ACC112 (cell line): ENCODE data around the gene SCAI.
"Not testable (repeated sequence)": the region's sequence is repeated elsewhere in the genome, so short reads cannot be mapped to it uniquely, and the experiment has no call there.

Source experiments
- H2AFZ ChIP-seq: fragments of 200-600 bp; sonication (generic); one replicate; pipeline ENCODE4 v1.6.0; 2017; ENCODE audit warnings: antibody characterized with exemption, low read length; ENCODE audit not compliant: unreplicated experiment
- H3K27ac ChIP-seq: fragments of 200-600 bp; sonication (generic); 2 replicates; pipeline ENCODE4 v1.5.1; 2014; ENCODE audit warnings: low read depth, mild to moderate bottlenecking, antibody characterized with exemption, low read length, moderate library complexity
- H3K27me3 ChIP-seq: fragments of 200-600 bp; sonication (generic); 2 replicates; pipeline ENCODE4 v1.6.1; 2014; ENCODE audit warnings: mild to moderate bottlenecking, antibody characterized with exemption, low read length, moderate library complexity, mixed read lengths; ENCODE audit not compliant: insufficient read depth
- H3K36me3 ChIP-seq: fragments of 200-600 bp; sonication (generic); 2 replicates; pipeline ENCODE4 v1.6.1; 2016; ENCODE audit warnings: mild to moderate bottlenecking, antibody characterized with exemption, low read length, moderate library complexity, mixed read lengths; ENCODE audit not compliant: insufficient read depth
- H3K4me1 ChIP-seq: fragments of 200-600 bp; sonication (generic); one replicate; pipeline ENCODE4 v1.6.1; 2016; ENCODE audit warnings: low read length, mixed read lengths; ENCODE audit not compliant: insufficient read depth, unreplicated experiment, control insufficient read depth
- H3K4me3 ChIP-seq: fragments of 200-600 bp; sonication (generic); 2 replicates; pipeline ENCODE4 v1.5.1; 2014; ENCODE audit warnings: mild to moderate bottlenecking, low read depth, low read length
- H3K79me2 ChIP-seq: fragments of 200-600 bp; sonication (generic); one replicate; pipeline ENCODE4 v1.6.0; 2016; ENCODE audit warnings: low read length; ENCODE audit not compliant: control insufficient read depth, unreplicated experiment, insufficient read depth

Gene SCAI

GRCh38 chr9:125082197-125082596 is 61.1 kb downstream of the SCAI start:
- not testable (repeated sequence) for H3K79me2 ChIP-seq, H3K4me1 ChIP-seq, H3K36me3 ChIP-seq, H3K27me3 ChIP-seq, H2AFZ ChIP-seq, H3K4me3 ChIP-seq, H3K27ac ChIP-seq

- not testable (repeated sequence) for H3K79me2 ChIP-seq
Measured at GRCh38 chr9:125080797-125081196, 62.5 kb downstream of the SCAI start.

GRCh38 chr9:125079931-125080330 is 63.4 kb downstream of the SCAI start:
- H3K36me3 ChIP-seq = no peaks in the 10 kb centered on the region
- peaks cover 4% of the 10 kb centered on the region for H3K4me1 ChIP-seq
- H3K27me3 ChIP-seq = no peaks in the 10 kb centered on the region
- H2AFZ ChIP-seq = no peak overlapping the region
- H3K27ac ChIP-seq = no peak overlapping the region
- no peaks in the 10 kb centered on the region for H3K79me2 ChIP-seq
- H3K4me3 ChIP-seq = no peak overlapping the region

More at GRCh38 chr9:125080797-125081196, 62.5 kb downstream of the SCAI start:
- H3K4me1 ChIP-seq, H3K4me3 ChIP-seq, H2AFZ ChIP-seq, H3K36me3 ChIP-seq, H3K27ac ChIP-seq, H3K27me3 ChIP-seq: not testable (repeated sequence)

GRCh38 chr9:125075997-125076396 is 67.3 kb downstream of the SCAI start:
- no peaks in the 10 kb centered on the region for H3K27me3 ChIP-seq
- H3K36me3 ChIP-seq = no peaks in the 10 kb centered on the region
- H2AFZ ChIP-seq = no peak overlapping the region
- no peak overlapping the region for H3K4me3 ChIP-seq
- H3K79me2 ChIP-seq = no peaks in the 10 kb centered on the region
- H3K27ac ChIP-seq = no peak overlapping the region
- H3K4me1 ChIP-seq = peaks cover 7% of the 10 kb centered on the region

GRCh38 chr9:125074976-125075375 is 68.4 kb downstream of the SCAI start:
- H3K4me1 ChIP-seq = peaks cover 7% of the 10 kb centered on the region
- H3K4me3 ChIP-seq = peak overlapping the region; percentile 48; the same call in 1 of the 2 replicates
- H3K36me3 ChIP-seq = no peaks in the 10 kb centered on the region
- peak overlapping the region; percentile 7; the same call in 1 of the 2 replicates for H3K27ac ChIP-seq
- H3K27me3 ChIP-seq = no peaks in the 10 kb centered on the region
- H2AFZ ChIP-seq = no peak overlapping the region
- no peaks in the 10 kb centered on the region for H3K79me2 ChIP-seq

- Histone ChIP-seq H3K79me2 (no peaks in the 10 kb centered on the region), H3K27ac (no peak overlapping the region), H3K36me3 (no peaks in the 10 kb centered on the region), H3K4me3 (no peak overlapping the region; the same call in 1 of the 2 replicates), H3K4me1 (peaks cover 16% of the 10 kb centered on the region), H3K27me3 (no peaks in the 10 kb centered on the region), H2AFZ (peak overlapping the region; percentile 74)
Measured at GRCh38 chr9:125066839-125067619, 76.3 kb downstream of the SCAI start.

GRCh38 chr9:125061391-125061790 is 81.9 kb downstream of the SCAI start:
- Histone ChIP-seq H3K27me3 (no peaks in the 10 kb centered on the region), H3K4me1 (peaks cover 5% of the 10 kb centered on the region), H3K79me2 (no peaks in the 10 kb centered on the region), H3K4me3 (no peak overlapping the region), H2AFZ (no peak overlapping the region), H3K36me3 (no peaks in the 10 kb centered on the region), H3K27ac (no peak overlapping the region)

- no peak overlapping the region for H3K27ac ChIP-seq
- no peak overlapping the region for H2AFZ ChIP-seq
- H3K4me3 ChIP-seq = no peak overlapping the region
- no peaks in the 10 kb centered on the region for H3K27me3 ChIP-seq
- H3K79me2 ChIP-seq = no peaks in the 10 kb centered on the region
- H3K4me1 ChIP-seq = no peaks in the 10 kb centered on the region
- no peaks in the 10 kb centered on the region for H3K36me3 ChIP-seq
Measured at GRCh38 chr9:125049212-125050049, 93.9 kb downstream of the SCAI start.

- H3K27ac ChIP-seq = no peak overlapping the region
- H3K4me1 ChIP-seq = no peaks in the 10 kb centered on the region
- H3K27me3 ChIP-seq = no peaks in the 10 kb centered on the region
- no peaks in the 10 kb centered on the region for H3K79me2 ChIP-seq
- H3K36me3 ChIP-seq = no peaks in the 10 kb centered on the region
- H2AFZ ChIP-seq = no peak overlapping the region
- no peak overlapping the region for H3K4me3 ChIP-seq
Measured at GRCh38 chr9:125043631-125044030, 99.7 kb downstream of the SCAI start.

GRCh38 chr9:125043148-125043547 is 100.2 kb downstream of the SCAI start:
- no peaks in the 10 kb centered on the region for H3K27me3 ChIP-seq
- no peaks in the 10 kb centered on the region for H3K4me1 ChIP-seq
- H3K27ac ChIP-seq = no peak overlapping the region
- no peaks in the 10 kb centered on the region for H3K79me2 ChIP-seq
- no peak overlapping the region for H3K4me3 ChIP-seq
- no peaks in the 10 kb centered on the region for H3K36me3 ChIP-seq
- no peak overlapping the region for H2AFZ ChIP-seq

- Histone ChIP-seq H3K4me1 (no peaks in the 10 kb centered on the region), H3K4me3 (no peak overlapping the region), H3K27ac (no peak overlapping the region), H3K27me3 (no peaks in the 10 kb centered on the region), H3K79me2 (no peaks in the 10 kb centered on the region), H2AFZ (no peak overlapping the region), H3K36me3 (no peaks in the 10 kb centered on the region)
Measured at GRCh38 chr9:125038166-125038565, 105.2 kb downstream of the SCAI start.
